GM12878 (cell line): ENCODE results near the gene PTK7.
A peak's percentile ranks its signal among the peaks of the same experiment; 100 is the strongest.

Experiments used
- CHD2 ChIP-seq: IDR thresholded peaks from 2 replicates; pipeline ENCODE4 v1.6.1; 2011; ENCODE audit warnings: low read depth, low read length, improper control_type of control experiment, borderline replicate concordance
- KDM1A ChIP-seq: fragments of 200-600 bp; sonication (generic); IDR thresholded peaks from 2 replicates; pipeline ENCODE4 v1.6.1; 2016; ENCODE audit warnings: borderline replicate concordance
- MXI1 ChIP-seq: fragments of 150-350 bp; IDR thresholded peaks from 2 replicates; pipeline ENCODE4 v1.6.1; 2011; ENCODE audit warnings: low read depth, mild to moderate bottlenecking, inconsistent platforms, low read length, improper control_type of control experiment
- NFYB ChIP-seq: IDR thresholded peaks from 2 replicates; pipeline ENCODE4 v1.6.1; 2011; ENCODE audit warnings: low read depth, mild to moderate bottlenecking, low read length, improper control_type of control experiment, moderate library complexity; ENCODE audit not compliant: insufficient read depth
- POLR2A ChIP-seq: IDR thresholded peaks from 2 replicates; pipeline ENCODE4 v1.6.1; 2011; ENCODE audit warnings: low read depth, mild to moderate bottlenecking, low read length
- POLR2AphosphoS5 ChIP-seq: IDR thresholded peaks from 2 replicates; pipeline ENCODE4 v1.6.1; 2011; ENCODE audit warnings: mild to moderate bottlenecking, low read length, inconsistent platforms
- TF ChIP-seq, protein P1 (sequence below): fragments of 450-650 bp; IDR thresholded peaks from 2 replicates; pipeline ENCODE4 v1.6.1; 2017; ENCODE audit warnings: mild to moderate bottlenecking
- TF ChIP-seq, protein P2 (sequence below): IDR thresholded peaks from 2 replicates; pipeline ENCODE4 v1.6.1; 2011; ENCODE audit warnings: borderline replicate concordance, low read depth, mild to moderate bottlenecking, moderate library complexity, low read length; ENCODE audit not compliant: insufficient read depth, poor library complexity, severe bottlenecking
- TF ChIP-seq, protein P3 (sequence below): IDR thresholded peaks from 2 replicates; pipeline ENCODE4 v1.6.1; 2012; ENCODE audit warnings: low read length, inconsistent platforms
- TF ChIP-seq, protein P4 (sequence below), 3 experiments: IDR thresholded peaks in 2 of 3; conservative IDR thresholded peaks in 1 of 3; 2 replicates each; pipeline ENCODE4 v1.5.1; 2011; ENCODE audit warnings: low read depth in 3 of 3, low read length in 3 of 3, mild to moderate bottlenecking in 3 of 3, control low read depth in 2 of 3, moderate library complexity in 2 of 3, inconsistent platforms in 1 of 3, mixed read lengths in 1 of 3; ENCODE audit not compliant: control insufficient read depth in 2 of 3, insufficient read depth in 1 of 3; ENCODE audit errors: extremely low read depth in 1 of 3

DNA sequence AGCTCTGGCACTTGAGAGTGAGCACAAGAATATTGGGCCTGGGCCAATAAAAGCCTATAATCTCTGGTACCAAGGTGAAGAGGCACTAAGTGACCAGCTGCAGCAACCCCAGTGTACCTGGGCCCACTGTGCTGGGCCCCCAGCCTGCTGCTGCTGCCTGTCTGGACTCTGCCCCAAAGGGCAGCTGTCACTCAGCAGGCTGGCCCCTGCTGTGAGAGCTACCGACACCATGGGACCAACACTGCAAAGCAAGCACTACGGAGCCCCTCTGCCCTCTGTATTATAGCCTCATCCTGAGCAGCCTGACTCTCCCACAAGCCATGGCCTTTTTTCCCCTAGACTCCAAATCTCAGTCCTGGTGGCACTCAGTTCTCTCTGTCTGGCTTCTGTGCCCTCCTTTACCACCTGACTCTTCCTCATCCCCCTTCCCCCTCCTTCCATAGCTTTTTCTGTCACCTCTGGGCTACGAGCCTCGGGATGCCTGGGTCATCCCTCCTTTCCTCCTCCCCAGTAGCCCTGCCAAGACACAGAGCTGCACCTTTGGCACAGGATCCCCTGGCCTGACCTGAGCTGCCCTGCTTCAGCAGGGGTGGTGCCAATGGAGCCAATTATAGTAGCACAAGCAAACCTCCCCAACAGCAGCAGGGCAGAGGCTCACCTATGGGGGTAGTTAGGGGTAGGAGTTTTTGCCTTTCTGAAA is 40.5 kb upstream of the PTK7 start:
- TF ChIP-seq, protein P1, sequence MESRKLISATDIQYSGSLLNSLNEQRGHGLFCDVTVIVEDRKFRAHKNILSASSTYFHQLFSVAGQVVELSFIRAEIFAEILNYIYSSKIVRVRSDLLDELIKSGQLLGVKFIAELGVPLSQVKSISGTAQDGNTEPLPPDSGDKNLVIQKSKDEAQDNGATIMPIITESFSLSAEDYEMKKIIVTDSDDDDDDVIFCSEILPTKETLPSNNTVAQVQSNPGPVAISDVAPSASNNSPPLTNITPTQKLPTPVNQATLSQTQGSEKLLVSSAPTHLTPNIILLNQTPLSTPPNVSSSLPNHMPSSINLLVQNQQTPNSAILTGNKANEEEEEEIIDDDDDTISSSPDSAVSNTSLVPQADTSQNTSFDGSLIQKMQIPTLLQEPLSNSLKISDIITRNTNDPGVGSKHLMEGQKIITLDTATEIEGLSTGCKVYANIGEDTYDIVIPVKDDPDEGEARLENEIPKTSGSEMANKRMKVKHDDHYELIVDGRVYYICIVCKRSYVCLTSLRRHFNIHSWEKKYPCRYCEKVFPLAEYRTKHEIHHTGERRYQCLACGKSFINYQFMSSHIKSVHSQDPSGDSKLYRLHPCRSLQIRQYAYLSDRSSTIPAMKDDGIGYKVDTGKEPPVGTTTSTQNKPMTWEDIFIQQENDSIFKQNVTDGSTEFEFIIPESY: no peak
- no peak for TF ChIP-seq NFYB
- no peak for TF ChIP-seq POLR2AphosphoS5
- TF ChIP-seq, protein P2, sequence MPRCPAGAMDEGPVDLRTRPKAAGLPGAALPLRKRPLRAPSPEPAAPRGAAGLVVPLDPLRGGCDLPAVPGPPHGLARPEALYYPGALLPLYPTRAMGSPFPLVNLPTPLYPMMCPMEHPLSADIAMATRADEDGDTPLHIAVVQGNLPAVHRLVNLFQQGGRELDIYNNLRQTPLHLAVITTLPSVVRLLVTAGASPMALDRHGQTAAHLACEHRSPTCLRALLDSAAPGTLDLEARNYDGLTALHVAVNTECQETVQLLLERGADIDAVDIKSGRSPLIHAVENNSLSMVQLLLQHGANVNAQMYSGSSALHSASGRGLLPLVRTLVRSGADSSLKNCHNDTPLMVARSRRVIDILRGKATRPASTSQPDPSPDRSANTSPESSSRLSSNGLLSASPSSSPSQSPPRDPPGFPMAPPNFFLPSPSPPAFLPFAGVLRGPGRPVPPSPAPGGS: no peak
- no peak for TF ChIP-seq MXI1
- TF ChIP-seq KDM1A: no peak
- TF ChIP-seq, protein P3, sequence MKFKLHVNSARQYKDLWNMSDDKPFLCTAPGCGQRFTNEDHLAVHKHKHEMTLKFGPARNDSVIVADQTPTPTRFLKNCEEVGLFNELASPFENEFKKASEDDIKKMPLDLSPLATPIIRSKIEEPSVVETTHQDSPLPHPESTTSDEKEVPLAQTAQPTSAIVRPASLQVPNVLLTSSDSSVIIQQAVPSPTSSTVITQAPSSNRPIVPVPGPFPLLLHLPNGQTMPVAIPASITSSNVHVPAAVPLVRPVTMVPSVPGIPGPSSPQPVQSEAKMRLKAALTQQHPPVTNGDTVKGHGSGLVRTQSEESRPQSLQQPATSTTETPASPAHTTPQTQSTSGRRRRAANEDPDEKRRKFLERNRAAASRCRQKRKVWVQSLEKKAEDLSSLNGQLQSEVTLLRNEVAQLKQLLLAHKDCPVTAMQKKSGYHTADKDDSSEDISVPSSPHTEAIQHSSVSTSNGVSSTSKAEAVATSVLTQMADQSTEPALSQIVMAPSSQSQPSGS: no peak
- peak; percentile 24; the same call in 1 of the 2 replicates for TF ChIP-seq POLR2A
- TF ChIP-seq CHD2: no peak
- TF ChIP-seq, protein P4, sequence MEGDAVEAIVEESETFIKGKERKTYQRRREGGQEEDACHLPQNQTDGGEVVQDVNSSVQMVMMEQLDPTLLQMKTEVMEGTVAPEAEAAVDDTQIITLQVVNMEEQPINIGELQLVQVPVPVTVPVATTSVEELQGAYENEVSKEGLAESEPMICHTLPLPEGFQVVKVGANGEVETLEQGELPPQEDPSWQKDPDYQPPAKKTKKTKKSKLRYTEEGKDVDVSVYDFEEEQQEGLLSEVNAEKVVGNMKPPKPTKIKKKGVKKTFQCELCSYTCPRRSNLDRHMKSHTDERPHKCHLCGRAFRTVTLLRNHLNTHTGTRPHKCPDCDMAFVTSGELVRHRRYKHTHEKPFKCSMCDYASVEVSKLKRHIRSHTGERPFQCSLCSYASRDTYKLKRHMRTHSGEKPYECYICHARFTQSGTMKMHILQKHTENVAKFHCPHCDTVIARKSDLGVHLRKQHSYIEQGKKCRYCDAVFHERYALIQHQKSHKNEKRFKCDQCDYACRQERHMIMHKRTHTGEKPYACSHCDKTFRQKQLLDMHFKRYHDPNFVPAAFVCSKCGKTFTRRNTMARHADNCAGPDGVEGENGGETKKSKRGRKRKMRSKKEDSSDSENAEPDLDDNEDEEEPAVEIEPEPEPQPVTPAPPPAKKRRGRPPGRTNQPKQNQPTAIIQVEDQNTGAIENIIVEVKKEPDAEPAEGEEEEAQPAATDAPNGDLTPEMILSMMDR (IDR thresholded peaks at IDR 0.05 in 2 of 3, conservative IDR thresholded peaks at IDR 0.05 in 1 of 3; ENCODE audit: control insufficient read depth in 2 of 3, extremely low read depth in 1 of 3, insufficient read depth in 1 of 3, low read depth in 3 of 3, low read length in 3 of 3): no peak
